Measurements from ENCODE around the gene CCBE1.

- TF ChIP-seq CTCF (conservative IDR thresholded peaks at IDR 0.05): no peak
- TF ChIP-seq ZFX (IDR thresholded peaks at IDR 0.05): no peak
Observed at GRCh38 chr18:59669872-59670657, 27.2 kb downstream of the CCBE1 start.

All from C4-2B (cell line).